GM23338 (cell line): ENCODE data around the gene ABCA7. TPM values are rescaled to one million over a fixed set of nuclear protein-coding genes. Genes with fewer than 3 reads are reported as not detected.

Experiments
- ATAC-seq: fragments of 200-7000 bp; cut with Tn5 transposase; 3 replicates; pipeline ENCODE4 v1.9.1; 2020
- DNase-seq: peaks from one replicate; pipeline ENCODE4 v3.0.0-alpha.2; 2015; ENCODE audit warnings: low spot score
- H2AFZ ChIP-seq: fragments of 200-600 bp; sonication (generic); 2 replicates; pipeline ENCODE4 v1.8.0; 2016; ENCODE audit warnings: antibody characterized with exemption, mild to moderate bottlenecking, moderate library complexity
- H3F3A ChIP-seq: fragments of 200-600 bp; sonication (generic); replicated peaks from 2 replicates; pipeline ENCODE4 v1.8.0; 2017; ENCODE audit warnings: antibody characterized with exemption, mixed run types, low read depth
- H3K27ac ChIP-seq: fragments of 200-600 bp; sonication (generic); 2 replicates; pipeline ENCODE4 v1.6.1; 2016; ENCODE audit warnings: low read depth
- H3K27me3 ChIP-seq: fragments of 200-600 bp; sonication (generic); 2 replicates; pipeline ENCODE4 v1.8.0; 2016; ENCODE audit warnings: mild to moderate bottlenecking, mixed run types, moderate library complexity; ENCODE audit not compliant: insufficient read depth
- H3K36me3 ChIP-seq: fragments of 200-600 bp; sonication (generic); 2 replicates; pipeline ENCODE4 v1.8.0; 2016; ENCODE audit warnings: mild to moderate bottlenecking; ENCODE audit not compliant: insufficient read depth
- H3K4me1 ChIP-seq: fragments of 200-600 bp; sonication (generic); 2 replicates; pipeline ENCODE4 v1.8.0; 2016; ENCODE audit warnings: mild to moderate bottlenecking, moderate library complexity; ENCODE audit not compliant: insufficient read depth
- H3K4me2 ChIP-seq: fragments of 200-600 bp; sonication (generic); 2 replicates; pipeline ENCODE4 v1.7.1; 2017; ENCODE audit warnings: mixed run types
- H3K4me3 ChIP-seq: fragments of 200-600 bp; sonication (generic); 2 replicates; pipeline ENCODE4 v1.6.1; 2016; ENCODE audit warnings: mixed run types
- H3K79me2 ChIP-seq: fragments of 200-600 bp; sonication (generic); replicated peaks from 2 replicates; pipeline ENCODE4 v1.8.0; 2017; ENCODE audit warnings: mild to moderate bottlenecking; ENCODE audit not compliant: insufficient read depth
- H3K9me2 ChIP-seq: fragments of 200-600 bp; sonication (generic); 2 replicates; pipeline ENCODE4 v1.8.0; 2017; ENCODE audit not compliant: insufficient read depth
- H4K20me1 ChIP-seq: fragments of 200-600 bp; sonication (generic); replicated peaks from 2 replicates; pipeline ENCODE4 v1.8.0; 2017; ENCODE audit warnings: mild to moderate bottlenecking; ENCODE audit not compliant: insufficient read depth
- H3K27ac Mint-ChIP-seq: 2 replicates; pipeline ENCODE4 v1.8.0; 2020; ENCODE audit warnings: inconsistent platforms, mild to moderate bottlenecking, moderate library complexity, mixed read lengths
- H3K27me3 Mint-ChIP-seq: 3 replicates; pipeline ENCODE4 v1.8.0; 2022; ENCODE audit warnings: low read depth, mild to moderate bottlenecking, moderate library complexity, mixed read lengths, inconsistent platforms; ENCODE audit not compliant: insufficient read depth, poor library complexity
- H3K36me3 Mint-ChIP-seq: 3 replicates; pipeline ENCODE4 v1.8.0; 2021; ENCODE audit warnings: low read depth, mild to moderate bottlenecking, inconsistent platforms, moderate library complexity, mixed read lengths
- H3K4me1 Mint-ChIP-seq: 3 replicates; pipeline ENCODE4 v1.8.0; 2020; ENCODE audit warnings: mild to moderate bottlenecking, inconsistent platforms, mixed read lengths
- H3K4me3 Mint-ChIP-seq: 3 replicates; pipeline ENCODE4 v1.8.0; 2021; ENCODE audit warnings: moderate library complexity, mild to moderate bottlenecking, inconsistent platforms, mixed read lengths
- H3K9me3 Mint-ChIP-seq: 3 replicates; pipeline ENCODE4 v1.8.0; 2020; ENCODE audit warnings: moderate library complexity, mild to moderate bottlenecking, inconsistent platforms, mixed read lengths
- CREB1 ChIP-seq: fragments of 250-450 bp; sonication (Bioruptor Pico); IDR thresholded peaks from 2 replicates; pipeline ENCODE4 v1.5.0; 2020; ENCODE audit warnings: low read depth, mild to moderate bottlenecking, moderate library complexity
- EZH2 ChIP-seq: fragments of 200-600 bp; sonication (generic); IDR thresholded peaks from one replicate; pipeline ENCODE4 v1.8.0; 2017; ENCODE audit warnings: antibody characterized with exemption, mild to moderate bottlenecking, low read depth; ENCODE audit not compliant: unreplicated experiment
- EZH2phosphoT487 ChIP-seq: fragments of 200-600 bp; sonication (generic); IDR thresholded peaks from one replicate; pipeline ENCODE4 v1.8.1; 2018; ENCODE audit warnings: antibody characterized with exemption; ENCODE audit not compliant: unreplicated experiment
- JUNB ChIP-seq: IDR thresholded peaks from one replicate; pipeline ENCODE4 v1.6.1; 2016; ENCODE audit warnings: antibody characterized with exemption; ENCODE audit not compliant: unreplicated experiment
- NANOG ChIP-seq: IDR thresholded peaks from 2 replicates; pipeline ENCODE4 v1.6.1; 2016; ENCODE audit warnings: antibody characterized with exemption, borderline replicate concordance
- POLR2AphosphoS5 ChIP-seq: IDR thresholded peaks from 2 replicates; pipeline ENCODE4 v1.6.1; 2016; ENCODE audit warnings: antibody characterized with exemption, low read depth
- STAT1 ChIP-seq: IDR thresholded peaks from one replicate; pipeline ENCODE4 v1.6.1; 2016; ENCODE audit warnings: antibody characterized with exemption; ENCODE audit not compliant: unreplicated experiment
- ZNF114 ChIP-seq: fragments of 250-450 bp; sonication (Bioruptor Pico); IDR thresholded peaks from 2 replicates; pipeline ENCODE4 v1.5.0; 2020; ENCODE audit warnings: mild to moderate bottlenecking, moderate library complexity
- ZNF331 ChIP-seq: fragments of 250-450 bp; sonication (Bioruptor Pico); IDR thresholded peaks from 2 replicates; pipeline ENCODE4 v1.5.0; 2020; ENCODE audit warnings: low read depth, mild to moderate bottlenecking, moderate library complexity
- polyA plus RNA-seq: library from polyadenylated mRNA; unstranded; fragments of >200 nt; fragmentation: Nextera tagmentation; extraction: Ambion mirVana; gene quantifications from 2 replicates; pipeline ENCODE4 v1.2.1, GENCODE V29; 2016
- total RNA-seq: library from RNA; depleted of rRNA; stranded (reverse); fragments of >200 nt; shearing (Covaris generic); gene quantifications from 2 replicates; pipeline ENCODE4 v1.2.3, GENCODE V29; 2014
- TF ChIP-seq, protein P1 (sequence below), 2 experiments: fragments of 200-600 bp in 1 of 2; sonication (generic) in 1 of 2; conservative IDR thresholded peaks; 2 replicates each; pipeline versions ENCODE4 v1.5.1 to v1.6.1; 2016 to 2017; ENCODE audit warnings: antibody characterized with exemption in 2 of 2, low read depth in 2 of 2, mild to moderate bottlenecking in 2 of 2, moderate library complexity in 1 of 2
- TF ChIP-seq, protein P2 (sequence below): IDR thresholded peaks from 2 replicates; pipeline ENCODE4 v1.6.1; 2016; ENCODE audit warnings: antibody characterized with exemption
- TF ChIP-seq, protein P3 (sequence below): fragments of 250-450 bp; sonication (Bioruptor Pico); IDR thresholded peaks from 2 replicates; pipeline ENCODE4 v1.5.0; 2020; ENCODE audit warnings: mild to moderate bottlenecking, moderate library complexity
- TF ChIP-seq, protein P4 (sequence below): IDR thresholded peaks from one replicate; pipeline ENCODE4 v1.6.1; 2018; ENCODE audit warnings: antibody characterized with exemption; ENCODE audit not compliant: unreplicated experiment

The ABCA7 gene
- total and polyA plus RNA-seq, 2 experiments from 2014 or later: 22.2 to 27.4 TPM

- no peaks in the 10 kb centered on the region for H3K79me2 ChIP-seq
- peak overlapping the region; percentile 69; the same call in 1 of the 2 replicates for H3K27ac ChIP-seq
- TF ChIP-seq EZH2phosphoT487 (no peak), JUNB (no peak), NANOG (no peak), EZH2 (no peak), POLR2AphosphoS5 (no peak), STAT1 (no peak), ZNF114 (CRISPR knock-in tag) (no peak), ZNF331 (CRISPR knock-in tag) (no peak), CREB1 (CRISPR knock-in tag) (no peak)
- TF ChIP-seq, protein P1, sequence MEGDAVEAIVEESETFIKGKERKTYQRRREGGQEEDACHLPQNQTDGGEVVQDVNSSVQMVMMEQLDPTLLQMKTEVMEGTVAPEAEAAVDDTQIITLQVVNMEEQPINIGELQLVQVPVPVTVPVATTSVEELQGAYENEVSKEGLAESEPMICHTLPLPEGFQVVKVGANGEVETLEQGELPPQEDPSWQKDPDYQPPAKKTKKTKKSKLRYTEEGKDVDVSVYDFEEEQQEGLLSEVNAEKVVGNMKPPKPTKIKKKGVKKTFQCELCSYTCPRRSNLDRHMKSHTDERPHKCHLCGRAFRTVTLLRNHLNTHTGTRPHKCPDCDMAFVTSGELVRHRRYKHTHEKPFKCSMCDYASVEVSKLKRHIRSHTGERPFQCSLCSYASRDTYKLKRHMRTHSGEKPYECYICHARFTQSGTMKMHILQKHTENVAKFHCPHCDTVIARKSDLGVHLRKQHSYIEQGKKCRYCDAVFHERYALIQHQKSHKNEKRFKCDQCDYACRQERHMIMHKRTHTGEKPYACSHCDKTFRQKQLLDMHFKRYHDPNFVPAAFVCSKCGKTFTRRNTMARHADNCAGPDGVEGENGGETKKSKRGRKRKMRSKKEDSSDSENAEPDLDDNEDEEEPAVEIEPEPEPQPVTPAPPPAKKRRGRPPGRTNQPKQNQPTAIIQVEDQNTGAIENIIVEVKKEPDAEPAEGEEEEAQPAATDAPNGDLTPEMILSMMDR (conservative IDR thresholded peaks at IDR 0.05; ENCODE audit: low read depth in 2 of 2): no peak
- TF ChIP-seq, protein P2, sequence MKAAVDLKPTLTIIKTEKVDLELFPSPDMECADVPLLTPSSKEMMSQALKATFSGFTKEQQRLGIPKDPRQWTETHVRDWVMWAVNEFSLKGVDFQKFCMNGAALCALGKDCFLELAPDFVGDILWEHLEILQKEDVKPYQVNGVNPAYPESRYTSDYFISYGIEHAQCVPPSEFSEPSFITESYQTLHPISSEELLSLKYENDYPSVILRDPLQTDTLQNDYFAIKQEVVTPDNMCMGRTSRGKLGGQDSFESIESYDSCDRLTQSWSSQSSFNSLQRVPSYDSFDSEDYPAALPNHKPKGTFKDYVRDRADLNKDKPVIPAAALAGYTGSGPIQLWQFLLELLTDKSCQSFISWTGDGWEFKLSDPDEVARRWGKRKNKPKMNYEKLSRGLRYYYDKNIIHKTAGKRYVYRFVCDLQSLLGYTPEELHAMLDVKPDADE: no peak
- TF ChIP-seq, protein P3, sequence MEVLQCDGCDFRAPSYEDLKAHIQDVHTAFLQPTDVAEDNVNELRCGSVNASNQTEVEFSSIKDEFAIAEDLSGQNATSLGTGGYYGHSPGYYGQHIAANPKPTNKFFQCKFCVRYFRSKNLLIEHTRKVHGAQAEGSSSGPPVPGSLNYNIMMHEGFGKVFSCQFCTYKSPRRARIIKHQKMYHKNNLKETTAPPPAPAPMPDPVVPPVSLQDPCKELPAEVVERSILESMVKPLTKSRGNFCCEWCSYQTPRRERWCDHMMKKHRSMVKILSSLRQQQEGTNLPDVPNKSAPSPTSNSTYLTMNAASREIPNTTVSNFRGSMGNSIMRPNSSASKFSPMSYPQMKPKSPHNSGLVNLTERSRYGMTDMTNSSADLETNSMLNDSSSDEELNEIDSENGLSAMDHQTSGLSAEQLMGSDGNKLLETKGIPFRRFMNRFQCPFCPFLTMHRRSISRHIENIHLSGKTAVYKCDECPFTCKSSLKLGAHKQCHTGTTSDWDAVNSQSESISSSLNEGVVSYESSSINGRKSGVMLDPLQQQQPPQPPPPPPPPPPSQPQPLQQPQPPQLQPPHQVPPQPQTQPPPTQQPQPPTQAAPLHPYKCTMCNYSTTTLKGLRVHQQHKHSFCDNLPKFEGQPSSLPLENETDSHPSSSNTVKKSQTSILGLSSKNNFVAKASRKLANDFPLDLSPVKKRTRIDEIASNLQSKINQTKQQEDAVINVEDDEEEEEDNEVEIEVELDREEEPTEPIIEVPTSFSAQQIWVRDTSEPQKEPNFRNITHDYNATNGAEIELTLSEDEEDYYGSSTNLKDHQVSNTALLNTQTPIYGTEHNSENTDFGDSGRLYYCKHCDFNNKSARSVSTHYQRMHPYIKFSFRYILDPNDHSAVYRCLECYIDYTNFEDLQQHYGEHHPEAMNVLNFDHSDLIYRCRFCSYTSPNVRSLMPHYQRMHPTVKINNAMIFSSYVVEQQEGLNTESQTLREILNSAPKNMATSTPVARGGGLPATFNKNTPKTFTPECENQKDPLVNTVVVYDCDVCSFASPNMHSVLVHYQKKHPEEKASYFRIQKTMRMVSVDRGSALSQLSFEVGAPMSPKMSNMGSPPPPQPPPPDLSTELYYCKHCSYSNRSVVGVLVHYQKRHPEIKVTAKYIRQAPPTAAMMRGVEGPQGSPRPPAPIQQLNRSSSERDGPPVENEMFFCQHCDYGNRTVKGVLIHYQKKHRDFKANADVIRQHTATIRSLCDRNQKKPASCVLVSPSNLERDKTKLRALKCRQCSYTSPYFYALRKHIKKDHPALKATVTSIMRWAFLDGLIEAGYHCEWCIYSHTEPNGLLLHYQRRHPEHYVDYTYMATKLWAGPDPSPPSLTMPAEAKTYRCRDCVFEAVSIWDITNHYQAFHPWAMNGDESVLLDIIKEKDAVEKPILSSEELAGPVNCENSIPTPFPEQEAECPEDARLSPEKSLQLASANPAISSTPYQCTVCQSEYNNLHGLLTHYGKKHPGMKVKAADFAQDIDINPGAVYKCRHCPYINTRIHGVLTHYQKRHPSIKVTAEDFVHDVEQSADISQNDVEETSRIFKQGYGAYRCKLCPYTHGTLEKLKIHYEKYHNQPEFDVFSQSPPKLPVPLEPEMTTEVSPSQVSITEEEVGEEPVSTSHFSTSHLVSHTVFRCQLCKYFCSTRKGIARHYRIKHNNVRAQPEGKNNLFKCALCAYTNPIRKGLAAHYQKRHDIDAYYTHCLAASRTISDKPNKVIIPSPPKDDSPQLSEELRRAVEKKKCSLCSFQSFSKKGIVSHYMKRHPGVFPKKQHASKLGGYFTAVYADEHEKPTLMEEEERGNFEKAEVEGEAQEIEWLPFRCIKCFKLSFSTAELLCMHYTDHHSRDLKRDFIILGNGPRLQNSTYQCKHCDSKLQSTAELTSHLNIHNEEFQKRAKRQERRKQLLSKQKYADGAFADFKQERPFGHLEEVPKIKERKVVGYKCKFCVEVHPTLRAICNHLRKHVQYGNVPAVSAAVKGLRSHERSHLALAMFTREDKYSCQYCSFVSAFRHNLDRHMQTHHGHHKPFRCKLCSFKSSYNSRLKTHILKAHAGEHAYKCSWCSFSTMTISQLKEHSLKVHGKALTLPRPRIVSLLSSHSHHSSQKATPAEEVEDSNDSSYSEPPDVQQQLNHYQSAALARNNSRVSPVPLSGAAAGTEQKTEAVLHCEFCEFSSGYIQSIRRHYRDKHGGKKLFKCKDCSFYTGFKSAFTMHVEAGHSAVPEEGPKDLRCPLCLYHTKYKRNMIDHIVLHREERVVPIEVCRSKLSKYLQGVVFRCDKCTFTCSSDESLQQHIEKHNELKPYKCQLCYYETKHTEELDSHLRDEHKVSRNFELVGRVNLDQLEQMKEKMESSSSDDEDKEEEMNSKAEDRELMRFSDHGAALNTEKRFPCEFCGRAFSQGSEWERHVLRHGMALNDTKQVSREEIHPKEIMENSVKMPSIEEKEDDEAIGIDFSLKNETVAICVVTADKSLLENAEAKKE (CRISPR knock-in tag): no peak
- TF ChIP-seq, protein P4, sequence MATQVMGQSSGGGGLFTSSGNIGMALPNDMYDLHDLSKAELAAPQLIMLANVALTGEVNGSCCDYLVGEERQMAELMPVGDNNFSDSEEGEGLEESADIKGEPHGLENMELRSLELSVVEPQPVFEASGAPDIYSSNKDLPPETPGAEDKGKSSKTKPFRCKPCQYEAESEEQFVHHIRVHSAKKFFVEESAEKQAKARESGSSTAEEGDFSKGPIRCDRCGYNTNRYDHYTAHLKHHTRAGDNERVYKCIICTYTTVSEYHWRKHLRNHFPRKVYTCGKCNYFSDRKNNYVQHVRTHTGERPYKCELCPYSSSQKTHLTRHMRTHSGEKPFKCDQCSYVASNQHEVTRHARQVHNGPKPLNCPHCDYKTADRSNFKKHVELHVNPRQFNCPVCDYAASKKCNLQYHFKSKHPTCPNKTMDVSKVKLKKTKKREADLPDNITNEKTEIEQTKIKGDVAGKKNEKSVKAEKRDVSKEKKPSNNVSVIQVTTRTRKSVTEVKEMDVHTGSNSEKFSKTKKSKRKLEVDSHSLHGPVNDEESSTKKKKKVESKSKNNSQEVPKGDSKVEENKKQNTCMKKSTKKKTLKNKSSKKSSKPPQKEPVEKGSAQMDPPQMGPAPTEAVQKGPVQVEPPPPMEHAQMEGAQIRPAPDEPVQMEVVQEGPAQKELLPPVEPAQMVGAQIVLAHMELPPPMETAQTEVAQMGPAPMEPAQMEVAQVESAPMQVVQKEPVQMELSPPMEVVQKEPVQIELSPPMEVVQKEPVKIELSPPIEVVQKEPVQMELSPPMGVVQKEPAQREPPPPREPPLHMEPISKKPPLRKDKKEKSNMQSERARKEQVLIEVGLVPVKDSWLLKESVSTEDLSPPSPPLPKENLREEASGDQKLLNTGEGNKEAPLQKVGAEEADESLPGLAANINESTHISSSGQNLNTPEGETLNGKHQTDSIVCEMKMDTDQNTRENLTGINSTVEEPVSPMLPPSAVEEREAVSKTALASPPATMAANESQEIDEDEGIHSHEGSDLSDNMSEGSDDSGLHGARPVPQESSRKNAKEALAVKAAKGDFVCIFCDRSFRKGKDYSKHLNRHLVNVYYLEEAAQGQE: no peak
- ATAC-seq: peak; percentile 63
- 0 out of 2 replicates have a peak, but pooled peaks cover 1% of the 10 kb centered on the region for H3K36me3 ChIP-seq
- H3K27ac Mint-ChIP-seq: peak overlapping the region; percentile 62; the same call in 1 of the 2 replicates
- peak overlapping the region; percentile 43; the same call in 1 of the 2 replicates for H3K4me2 ChIP-seq
- H4K20me1 ChIP-seq: no peaks in the 10 kb centered on the region; the same call in 1 of the 2 replicates
- no peak overlapping the region for H2AFZ ChIP-seq
- H3K9me3 Mint-ChIP-seq: no peaks in the 10 kb centered on the region
- H3K4me1 Mint-ChIP-seq: peaks cover 2% of the 10 kb centered on the region; the same call in 1 of the 3 replicates
- DNase-seq: peak; percentile 83
- H3K4me3 ChIP-seq: no peak overlapping the region
- no peak overlapping the region for H3K4me3 Mint-ChIP-seq
- peaks cover 10% of the 10 kb centered on the region for H3K27me3 Mint-ChIP-seq
- no peaks in the 10 kb centered on the region for H3K4me1 ChIP-seq
- H3K36me3 Mint-ChIP-seq: no peaks in the 10 kb centered on the region; the same call in 2 of the 3 replicates
- H3K27me3 ChIP-seq: no peaks in the 10 kb centered on the region
- H3K9me2 ChIP-seq: no peaks in the 10 kb centered on the region
- H3F3A ChIP-seq: 0 out of 2 replicates have a peak, but pooled peaks cover 6% of the 10 kb centered on the region
Measured at GRCh38 chr19:1112268-1113029, 72.5 kb downstream of the ABCA7 start.
